HG03097 (cell line): ENCODE data around the gene MTIF3.

Experiments used
- ATAC-seq: cut with Tn5 transposase; IDR thresholded peaks from one replicate; pipeline ENCODE4 v1.9.1; 2021; ENCODE audit not compliant: unreplicated experiment, low FRiP score

MTIF3 gene, protein sequence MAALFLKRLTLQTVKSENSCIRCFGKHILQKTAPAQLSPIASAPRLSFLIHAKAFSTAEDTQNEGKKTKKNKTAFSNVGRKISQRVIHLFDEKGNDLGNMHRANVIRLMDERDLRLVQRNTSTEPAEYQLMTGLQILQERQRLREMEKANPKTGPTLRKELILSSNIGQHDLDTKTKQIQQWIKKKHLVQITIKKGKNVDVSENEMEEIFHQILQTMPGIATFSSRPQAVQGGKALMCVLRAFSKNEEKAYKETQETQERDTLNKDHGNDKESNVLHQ

DNA sequence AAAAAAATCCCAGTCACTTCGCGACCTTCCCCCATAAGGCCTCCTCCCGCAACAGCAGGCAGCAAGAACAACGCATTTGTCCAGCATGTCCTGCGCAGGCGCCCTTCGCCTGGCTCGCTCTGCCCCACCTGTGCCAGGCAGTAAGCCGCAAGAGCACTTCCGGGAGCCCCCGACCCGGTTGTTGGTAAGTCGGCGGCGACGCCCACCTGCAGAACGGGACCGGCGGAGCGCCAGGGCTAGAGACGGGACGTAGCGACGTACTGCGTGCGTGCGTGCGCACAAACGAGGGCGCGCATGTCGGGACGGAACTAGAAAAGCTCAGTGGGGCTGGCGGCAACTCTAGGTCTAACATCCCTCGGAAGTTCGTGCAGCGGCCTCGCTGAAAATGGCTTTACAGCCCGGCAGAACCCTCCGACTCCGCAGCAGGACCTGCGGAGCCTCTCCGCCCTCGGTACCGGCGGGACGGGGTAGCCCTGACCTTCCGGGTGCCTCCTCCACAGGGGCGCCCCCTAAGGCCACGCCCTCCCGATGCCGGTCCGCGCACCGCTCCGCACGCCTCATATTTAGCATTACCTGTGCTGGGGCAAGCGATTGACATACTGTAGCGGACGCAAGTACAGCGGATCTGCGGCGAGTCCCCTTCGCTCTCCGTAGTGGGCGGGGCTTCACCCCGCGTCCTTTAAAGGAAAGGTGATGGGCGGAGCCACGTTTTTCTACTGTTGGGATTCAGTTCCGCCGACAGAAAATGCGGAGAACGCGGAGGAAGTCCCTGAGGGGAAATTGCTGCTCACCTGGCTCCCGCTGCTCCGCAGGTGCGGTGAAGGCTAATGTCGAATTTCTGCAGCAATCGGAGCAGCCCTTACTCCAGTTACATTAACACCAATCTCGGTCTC is at the start of gene MTIF3:
MTIF3 (minus strand) TSS at position 629 of the 893 bp plus-strand sequence. CDS start 10,116 bp downstream, outside the sequence.
- ATAC-seq: peak; percentile 78

DNA sequence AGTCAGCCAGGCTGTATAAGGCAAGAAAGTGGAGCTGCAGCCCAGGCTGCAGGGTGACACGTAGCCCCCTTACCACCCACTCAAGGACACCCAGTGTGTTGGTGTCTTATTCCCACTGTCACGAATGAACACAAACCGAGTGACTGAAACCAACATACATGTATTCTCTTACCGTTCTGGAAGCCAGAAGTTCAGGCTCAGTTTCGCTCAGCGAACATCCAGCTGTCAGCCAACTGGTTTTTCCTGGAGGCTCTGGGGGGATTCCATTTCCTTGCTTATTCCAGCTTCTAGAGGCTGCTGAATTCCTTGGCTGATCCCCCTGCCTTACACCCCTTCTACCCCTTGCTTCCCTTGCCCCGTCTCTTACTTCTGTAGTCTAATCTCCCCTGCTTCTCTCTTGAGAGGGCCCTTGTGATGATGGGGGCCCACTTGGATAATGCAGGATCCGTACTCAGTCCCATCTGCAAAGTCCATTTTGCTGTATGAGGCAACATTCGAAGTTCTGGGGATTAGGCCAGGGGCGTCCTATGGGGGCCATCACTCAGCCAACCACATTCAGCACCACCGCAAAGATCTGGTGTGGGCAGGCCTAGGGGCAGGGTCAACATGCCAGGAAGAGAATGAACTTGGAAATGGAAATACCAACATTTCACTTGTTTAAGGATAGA is 47.3 kb upstream of the MTIF3 start:
- ATAC-seq: no peak

DNA sequence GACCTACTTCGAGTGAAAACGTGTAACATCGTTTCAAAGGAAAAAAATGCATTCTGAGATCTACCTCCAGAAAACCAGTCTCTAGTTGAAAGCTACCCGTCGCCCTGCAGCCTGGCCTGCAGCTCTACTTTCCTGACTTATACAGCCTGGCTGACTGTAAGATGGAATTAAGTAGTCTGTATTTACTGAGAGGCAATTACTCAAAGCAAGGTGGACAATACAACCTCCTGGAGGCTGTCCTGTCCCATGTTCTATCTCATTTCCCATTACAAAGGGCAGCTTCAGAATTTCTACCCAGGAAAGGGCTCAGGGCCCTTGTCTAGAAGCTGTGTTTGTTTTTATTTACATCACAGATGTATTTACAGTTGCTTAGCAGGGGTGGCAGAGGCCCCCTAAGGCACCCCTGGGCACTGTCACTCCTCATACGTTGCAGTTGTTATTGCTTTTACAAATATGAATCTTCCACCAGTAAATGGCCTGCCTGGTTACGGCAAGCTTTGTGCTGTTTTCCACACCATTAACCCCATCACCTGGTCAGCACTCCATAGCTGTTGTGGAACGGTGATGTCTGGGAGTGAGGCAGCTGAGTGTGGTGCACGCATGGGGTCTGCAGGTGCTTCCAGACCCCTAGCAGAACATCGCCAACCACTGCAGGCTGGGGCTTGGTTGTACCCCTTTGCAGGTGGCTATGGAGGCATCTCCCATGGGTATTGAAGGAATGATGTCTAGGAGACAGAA is 46.3 kb upstream of the MTIF3 start:
- ATAC-seq: no peak

DNA sequence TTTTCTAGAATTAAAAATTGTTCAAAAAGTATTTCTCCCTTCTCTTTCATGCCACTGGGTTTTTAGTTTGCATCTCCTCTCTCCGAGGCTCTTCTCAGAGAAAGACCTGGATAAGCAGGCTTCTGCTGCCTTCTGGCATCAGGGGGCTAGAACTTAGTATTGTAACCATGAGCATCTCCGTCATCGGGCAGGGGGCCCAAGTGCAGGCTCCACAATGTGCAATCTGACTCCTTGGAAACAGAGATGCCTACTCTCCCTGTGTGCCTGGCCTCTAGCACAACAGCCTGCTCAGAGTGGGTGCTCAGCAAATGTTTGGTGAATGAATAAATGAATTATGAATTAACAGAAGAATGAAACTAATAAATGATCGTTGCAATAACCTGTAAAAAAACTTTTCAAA is 45.6 kb upstream of the MTIF3 start:
- ATAC-seq: no peak

DNA sequence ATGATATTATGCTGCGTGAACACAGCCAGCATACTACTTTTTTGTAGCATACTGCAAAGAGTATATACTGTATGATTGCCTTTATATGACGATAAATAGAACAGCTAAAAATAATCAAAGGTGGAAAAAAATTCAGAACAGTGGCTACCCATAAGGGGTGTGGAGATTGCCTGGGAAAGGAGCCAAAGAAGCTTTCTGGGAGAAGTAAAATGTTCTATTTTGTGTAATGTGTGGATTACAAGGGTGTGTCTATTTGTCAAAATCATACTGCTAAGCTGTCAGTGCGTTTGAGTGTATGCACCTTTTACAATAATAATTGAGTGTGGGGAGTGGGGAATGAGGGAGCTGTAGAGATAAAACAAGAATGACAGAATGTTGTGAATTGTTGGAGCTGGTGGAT is 45.2 kb upstream of the MTIF3 start:
- no peak for ATAC-seq

DNA sequence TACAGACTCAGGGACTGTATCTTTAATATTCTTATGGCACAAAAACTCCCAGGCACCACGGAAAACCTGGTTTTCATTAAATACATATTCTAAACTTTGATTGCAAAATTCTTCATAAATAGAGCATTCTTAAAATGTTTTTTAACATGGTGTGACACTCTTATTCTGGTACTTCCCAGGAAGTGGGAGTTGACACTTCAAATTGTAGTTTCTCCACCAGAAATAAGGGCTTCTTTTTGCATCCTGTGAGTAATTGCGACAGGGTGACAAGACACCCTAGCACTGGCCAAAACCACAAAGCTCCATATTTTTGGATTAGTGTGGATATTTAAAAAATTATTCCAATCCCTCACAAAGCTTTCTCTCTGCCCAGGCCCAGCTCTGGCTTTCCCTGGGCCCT is 43.6 kb upstream of the MTIF3 start:
- no peak for ATAC-seq

DNA sequence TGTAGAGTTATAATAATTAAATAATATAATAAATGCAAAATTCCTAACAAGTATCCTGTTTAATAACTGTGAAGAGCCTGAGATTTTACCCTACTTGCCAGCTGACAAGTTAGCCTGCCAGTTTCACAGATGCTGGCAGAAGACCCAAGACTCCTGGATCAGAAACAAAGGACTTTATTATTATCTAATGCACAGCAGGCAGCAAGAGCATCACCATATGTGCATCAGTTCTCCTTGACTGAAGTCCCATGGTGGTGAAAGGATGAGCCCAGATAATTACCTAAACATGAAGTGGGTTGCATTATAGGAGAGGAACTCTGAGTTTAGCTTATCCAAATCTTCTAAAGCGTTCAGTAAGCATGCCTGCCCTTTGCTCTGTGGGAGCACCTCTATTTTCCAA is 39.1 kb upstream of the MTIF3 start:
- ATAC-seq: no peak

DNA sequence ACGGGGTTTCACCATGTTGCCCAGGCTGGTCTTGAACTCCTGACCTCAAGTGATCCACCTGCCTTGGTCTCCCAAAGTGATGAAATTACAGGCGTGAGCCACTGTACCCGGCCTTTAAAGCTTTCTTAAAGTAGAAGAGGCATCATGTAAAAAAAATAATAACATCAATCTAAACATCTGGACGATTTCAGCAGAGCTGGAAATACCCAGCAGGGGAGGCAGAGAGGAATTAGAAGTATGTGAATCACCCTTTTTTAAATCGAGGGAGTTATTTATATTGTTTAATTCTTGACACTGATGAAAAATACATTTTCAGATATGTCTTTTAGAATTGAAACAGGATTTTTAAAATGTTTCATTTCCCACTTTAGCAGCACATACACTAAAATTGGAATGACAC is 37.4 kb upstream of the MTIF3 start:
- no peak for ATAC-seq

DNA sequence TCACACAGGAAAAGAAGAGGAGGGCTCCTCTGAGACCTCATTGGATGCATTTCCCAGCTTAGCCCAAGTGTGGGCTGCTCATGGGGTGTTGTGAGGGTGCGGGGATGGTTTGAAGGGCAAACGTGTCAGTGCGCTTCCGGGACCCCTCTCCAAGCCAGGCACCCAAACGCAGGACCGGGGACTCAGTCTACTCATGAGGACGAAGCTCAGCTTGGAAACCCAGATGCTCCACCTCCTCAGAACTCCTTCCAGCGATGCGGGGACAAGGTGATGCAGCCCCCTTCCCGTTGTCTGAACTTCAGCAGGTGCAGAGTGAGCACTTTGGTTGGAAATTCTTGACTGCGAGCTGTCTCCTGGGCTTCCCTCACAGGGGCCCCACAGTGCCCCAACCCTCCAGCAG is 33.1 kb upstream of the MTIF3 start:
- ATAC-seq: no peak

DNA sequence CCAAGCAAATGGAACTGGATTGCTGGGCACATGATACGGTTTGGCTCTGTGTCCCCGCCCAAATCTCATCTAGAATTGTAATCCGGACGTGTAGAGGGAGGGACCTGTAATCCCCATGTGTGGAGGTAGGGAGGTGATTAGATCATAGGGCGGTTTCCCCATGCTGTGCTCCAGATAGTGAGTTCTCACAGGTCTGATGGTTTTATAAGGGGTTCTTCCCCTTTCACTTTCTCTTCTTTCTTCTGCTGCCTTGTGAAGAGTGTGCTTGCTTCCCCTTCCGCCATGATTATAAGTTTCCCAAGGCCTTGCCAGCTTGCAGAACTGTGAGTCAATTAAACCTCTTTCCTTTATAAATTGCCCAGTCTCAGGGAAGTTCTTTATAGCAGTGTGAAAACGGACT is 32.6 kb upstream of the MTIF3 start:
- peak; percentile 77 for ATAC-seq

DNA sequence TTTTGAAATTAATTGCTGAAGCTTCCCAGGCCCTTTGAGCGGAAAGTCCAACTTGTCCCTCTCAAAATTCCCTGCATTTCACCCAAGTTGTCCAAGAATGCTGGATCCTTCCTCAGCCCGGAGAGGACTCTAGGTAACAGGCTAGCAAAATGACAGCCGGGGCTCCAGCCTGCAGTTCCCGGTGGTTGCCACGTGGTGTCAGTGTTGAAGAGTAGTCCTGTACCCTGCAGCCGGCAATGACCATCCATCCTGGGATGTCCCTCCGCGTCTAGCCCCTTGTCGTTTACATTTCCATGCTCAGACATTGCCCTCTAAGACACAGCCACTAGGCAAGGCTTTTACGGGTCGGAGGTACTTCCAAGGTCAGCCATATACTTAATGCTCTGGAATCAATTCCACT is 31.4 kb upstream of the MTIF3 start:
- no peak for ATAC-seq

DNA sequence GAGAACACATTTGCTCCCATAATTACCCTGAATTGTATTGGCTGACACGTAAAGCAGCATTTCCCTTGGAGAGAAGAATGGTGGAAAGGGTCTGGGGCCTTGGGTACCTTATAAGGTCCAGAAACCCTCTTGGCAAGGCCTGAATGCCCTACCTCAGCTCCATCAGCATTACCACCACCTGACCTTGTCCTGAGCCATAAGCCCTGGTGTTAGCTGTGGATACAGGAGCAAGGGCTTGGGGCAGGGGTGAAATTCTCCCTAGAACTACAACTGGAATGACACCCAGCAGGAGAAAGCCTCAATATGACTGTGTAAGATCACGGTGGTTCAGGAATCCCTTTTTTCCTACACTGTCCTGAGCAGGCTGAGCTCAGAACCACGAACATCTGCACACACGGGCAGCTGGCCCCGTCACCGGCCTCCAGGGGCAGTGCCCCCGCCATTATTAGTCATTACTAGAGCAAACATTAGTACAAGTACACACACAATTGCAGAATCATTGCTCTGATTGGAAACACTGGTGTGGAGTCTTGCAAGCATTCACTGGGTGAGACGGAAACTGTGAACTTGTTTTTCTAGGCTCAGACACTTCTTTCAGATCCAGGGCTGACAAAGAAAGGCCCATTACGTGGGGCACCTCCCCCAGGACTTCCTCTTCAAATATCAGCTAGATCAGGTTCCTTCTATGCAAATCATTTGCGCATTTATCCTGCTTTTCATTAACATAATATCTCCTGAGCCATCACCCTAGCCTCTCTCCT is 26.8 kb upstream of the MTIF3 start:
- ATAC-seq: peak; percentile 44

DNA sequence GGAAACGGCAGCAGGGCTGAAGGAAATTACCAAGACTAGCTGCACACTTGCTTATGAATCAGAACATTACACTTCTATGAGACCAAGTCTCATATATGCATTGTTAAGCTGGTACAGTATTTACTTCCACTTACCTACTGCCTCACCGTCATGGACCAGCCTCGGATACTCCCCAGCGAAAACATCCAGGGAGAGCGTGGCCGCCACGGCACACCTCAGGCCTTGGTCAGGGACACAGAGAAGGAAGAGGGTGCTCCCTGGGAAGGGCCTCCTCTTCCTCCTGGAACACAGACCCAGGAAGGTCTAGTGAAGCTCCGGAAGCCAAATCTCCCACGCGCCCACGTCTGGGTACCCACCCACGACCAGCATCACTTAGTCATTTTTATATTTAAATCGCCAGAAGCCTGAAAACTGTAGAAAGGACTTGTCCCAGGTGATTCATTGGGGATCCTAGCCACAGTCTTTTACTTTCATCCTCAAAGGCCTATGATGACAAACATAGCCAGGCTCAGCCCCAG is 24.4 kb upstream of the MTIF3 start:
- no peak for ATAC-seq

DNA sequence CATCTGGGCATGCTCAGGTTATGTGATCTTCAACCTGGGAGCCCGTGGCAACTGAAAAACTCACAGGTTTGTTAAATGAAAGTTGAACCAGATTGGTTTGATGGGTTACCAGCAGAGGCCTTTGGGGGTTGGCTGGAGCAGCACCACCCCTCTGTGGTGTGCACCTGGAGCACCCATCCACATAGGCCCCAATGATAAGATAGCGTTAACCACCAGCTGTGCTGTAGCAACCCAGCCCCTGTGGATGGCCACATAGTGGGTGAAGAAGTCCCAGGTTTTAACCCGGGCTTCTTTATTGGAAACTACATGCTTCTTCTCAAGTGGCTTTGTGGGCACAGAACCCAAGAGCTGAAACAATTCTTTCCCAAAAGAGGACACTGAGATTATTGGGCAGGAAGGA is 22.6 kb upstream of the MTIF3 start:
- no peak for ATAC-seq

DNA sequence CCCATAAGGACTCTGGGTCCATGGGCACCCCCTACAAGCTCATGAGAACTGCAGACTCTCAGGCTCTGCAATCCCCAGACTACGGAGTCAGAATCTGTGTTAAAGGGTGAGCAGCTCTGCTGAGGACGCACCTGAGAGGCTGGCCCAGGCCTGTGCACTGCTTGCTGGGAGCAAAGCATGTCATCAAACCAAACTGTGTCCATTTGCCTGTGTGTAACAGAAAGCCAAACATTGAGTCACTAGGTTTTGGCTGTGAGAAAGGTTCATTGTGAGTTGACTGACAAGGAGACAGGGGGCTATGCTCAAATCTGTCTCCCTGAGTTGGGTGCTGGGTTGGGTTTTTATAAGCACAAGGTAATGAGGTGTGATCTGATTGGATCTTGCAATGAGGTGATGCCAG is 22.1 kb upstream of the MTIF3 start:
- no peak for ATAC-seq

DNA sequence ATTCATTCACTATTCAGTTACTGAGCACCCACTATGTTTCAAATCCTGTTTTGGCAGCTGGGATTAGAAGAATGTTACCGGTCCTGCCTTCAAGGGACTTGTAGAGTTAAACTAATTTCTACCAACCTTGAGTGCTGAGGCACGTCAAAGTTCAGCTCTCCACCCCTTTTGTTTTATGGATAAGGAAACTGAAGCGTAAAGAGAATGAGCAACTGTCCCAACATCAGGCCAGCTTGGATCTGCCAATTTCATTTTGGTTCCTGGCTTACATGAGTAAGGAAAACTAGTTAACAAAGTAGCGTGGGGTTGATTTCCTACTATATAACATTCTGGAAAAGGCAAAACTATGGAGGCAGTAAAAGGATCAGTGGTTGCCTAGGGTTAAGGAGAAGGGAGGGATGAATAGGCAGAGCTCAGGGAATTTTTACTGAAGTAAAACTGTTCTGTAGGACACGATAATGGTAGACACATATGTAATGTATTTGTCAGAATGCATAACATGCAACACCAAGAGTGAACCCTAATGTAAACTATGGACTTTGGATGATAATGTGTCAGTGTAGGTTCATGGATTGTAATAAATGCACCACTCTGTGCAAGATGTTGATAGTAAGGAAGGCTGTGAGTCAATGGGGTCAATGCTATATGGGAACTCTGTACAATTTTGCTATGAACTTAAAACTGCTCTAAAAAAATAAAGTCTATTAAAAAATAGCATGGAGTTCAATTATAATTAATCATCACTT is 19.9 kb upstream of the MTIF3 start:
- no peak for ATAC-seq

DNA sequence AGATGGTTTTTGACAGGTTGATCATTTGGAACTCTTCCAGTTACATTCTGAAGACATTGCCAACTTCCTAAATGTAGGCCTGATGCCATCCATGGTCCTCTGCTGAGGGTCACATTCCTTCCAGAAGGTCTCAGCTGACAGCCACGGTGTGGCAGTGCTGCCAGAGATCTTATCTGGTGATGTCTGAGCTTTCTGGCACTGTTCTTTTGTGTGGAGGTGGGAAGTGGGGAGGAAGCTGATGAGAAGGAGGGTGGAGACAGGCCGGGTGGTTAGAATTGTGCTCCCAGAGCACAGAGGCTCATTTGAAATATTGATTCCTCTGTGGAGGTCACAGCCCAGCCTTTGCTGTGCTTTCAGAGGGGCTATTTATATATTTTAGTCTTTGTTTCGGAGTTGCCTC is 16.1 kb upstream of the MTIF3 start:
- ATAC-seq: no peak

DNA sequence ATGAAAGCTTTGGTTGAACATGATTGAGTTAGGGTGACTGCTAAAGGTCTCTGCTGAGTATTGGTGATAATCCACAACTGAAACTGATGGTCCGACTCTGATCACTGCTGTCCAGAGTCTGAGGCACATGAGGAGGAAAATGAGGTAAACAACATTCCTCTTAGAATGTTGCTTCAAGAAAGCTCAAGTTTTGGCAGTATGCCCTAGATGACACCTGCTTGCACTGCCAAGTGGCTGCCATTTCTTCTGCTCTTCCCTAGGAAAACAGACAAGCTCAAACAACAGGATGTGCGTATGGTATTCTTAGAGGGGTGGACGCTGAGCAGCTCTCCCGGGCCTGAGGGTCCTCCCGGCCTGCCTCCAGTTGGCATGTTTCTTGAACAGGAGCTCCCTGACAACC is 15.2 kb upstream of the MTIF3 start:
- ATAC-seq: no peak

DNA sequence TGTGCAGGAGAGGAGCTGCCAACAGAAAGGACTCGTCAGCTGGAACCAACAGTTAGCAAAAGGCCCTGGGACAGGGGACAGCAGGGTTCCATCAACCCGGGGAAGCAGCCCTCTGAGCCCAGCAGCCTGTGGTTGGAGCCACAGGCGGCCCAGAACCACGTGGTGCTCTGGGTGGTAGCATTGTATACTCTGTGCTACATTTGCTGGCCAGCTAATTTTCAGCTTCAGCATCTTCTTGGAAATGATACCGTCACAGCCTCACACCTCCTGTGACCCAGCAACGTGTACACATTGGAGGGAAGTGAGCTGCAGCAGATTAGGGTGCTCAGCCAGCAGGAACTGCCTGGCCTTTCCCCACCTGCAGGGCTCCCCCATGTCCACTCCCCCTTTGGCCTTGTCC is 13.1 kb upstream of the MTIF3 start:
- no peak for ATAC-seq
